ENCODE measurements around the gene NUCKS1.

DNA sequence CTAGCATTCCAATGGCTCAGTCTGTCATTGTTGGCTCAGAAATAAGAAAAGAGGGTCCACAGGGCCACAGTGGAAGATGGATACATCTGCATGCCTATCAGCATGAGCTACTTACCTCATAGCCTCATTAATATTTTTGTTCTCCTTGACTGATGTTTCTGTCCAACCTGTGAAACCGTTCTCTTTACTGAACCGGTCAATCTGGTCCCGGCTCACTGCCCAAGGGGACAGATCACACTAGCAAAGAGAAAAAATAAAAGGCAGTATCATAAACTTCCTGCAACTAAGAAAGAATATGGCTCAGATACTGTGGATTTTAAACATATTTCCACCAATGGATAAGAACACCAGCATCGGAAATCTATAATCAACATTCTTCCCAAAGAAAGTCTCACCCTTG, 20.6 kb upstream of the NUCKS1 start:
- TF ChIP-seq POLR2A (IDR thresholded peaks at IDR 0.05): no peak
- TF ChIP-seq, protein P1, sequence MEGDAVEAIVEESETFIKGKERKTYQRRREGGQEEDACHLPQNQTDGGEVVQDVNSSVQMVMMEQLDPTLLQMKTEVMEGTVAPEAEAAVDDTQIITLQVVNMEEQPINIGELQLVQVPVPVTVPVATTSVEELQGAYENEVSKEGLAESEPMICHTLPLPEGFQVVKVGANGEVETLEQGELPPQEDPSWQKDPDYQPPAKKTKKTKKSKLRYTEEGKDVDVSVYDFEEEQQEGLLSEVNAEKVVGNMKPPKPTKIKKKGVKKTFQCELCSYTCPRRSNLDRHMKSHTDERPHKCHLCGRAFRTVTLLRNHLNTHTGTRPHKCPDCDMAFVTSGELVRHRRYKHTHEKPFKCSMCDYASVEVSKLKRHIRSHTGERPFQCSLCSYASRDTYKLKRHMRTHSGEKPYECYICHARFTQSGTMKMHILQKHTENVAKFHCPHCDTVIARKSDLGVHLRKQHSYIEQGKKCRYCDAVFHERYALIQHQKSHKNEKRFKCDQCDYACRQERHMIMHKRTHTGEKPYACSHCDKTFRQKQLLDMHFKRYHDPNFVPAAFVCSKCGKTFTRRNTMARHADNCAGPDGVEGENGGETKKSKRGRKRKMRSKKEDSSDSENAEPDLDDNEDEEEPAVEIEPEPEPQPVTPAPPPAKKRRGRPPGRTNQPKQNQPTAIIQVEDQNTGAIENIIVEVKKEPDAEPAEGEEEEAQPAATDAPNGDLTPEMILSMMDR (IDR thresholded peaks at IDR 0.05): no peak

All from esophagus squamous epithelium (tissue), 4 donors.